WERI-Rb-1 (cell line): Measurements from ENCODE around the gene CYP2C9.

Source experiments
- DNase-seq: peaks from one replicate; pipeline ENCODE4 v3.0.0-alpha.2; 2020
- H3K27ac ChIP-seq: fragments of 250-450 bp; sonication (Bioruptor Pico); 2 replicates; pipeline ENCODE4 v1.5.1; 2020; ENCODE audit warnings: mild to moderate bottlenecking, moderate library complexity
- H3K27me3 ChIP-seq: fragments of 250-450 bp; sonication (Bioruptor Pico); 2 replicates; pipeline ENCODE4 v1.5.1; 2021; ENCODE audit warnings: mild to moderate bottlenecking, low read depth, moderate library complexity; ENCODE audit not compliant: insufficient read depth, severe bottlenecking
- H3K36me3 ChIP-seq: fragments of 250-450 bp; sonication (Bioruptor Pico); 2 replicates; pipeline ENCODE4 v1.5.1; 2020; ENCODE audit warnings: mild to moderate bottlenecking, moderate library complexity
- H3K4me3 ChIP-seq: 2 replicates; pipeline ENCODE4 v1.5.1; 2011; ENCODE audit warnings: low read depth, mild to moderate bottlenecking, control low read depth, low read length
- H3K9me3 ChIP-seq: fragments of 250-450 bp; sonication (Bioruptor Pico); 2 replicates; pipeline ENCODE4 v1.5.1; 2021; ENCODE audit warnings: mild to moderate bottlenecking, moderate library complexity; ENCODE audit not compliant: severe bottlenecking
- CTCF ChIP-seq: IDR thresholded peaks from 2 replicates; pipeline ENCODE4 v1.5.1; 2011; ENCODE audit warnings: low read depth, mild to moderate bottlenecking, control low read depth, inconsistent platforms, low read length

The CYP2C9 gene

GRCh38 chr10:95035332-95036295 lies 97.2 kb downstream of the CYP2C9 start:
- peaks cover 4% of the 10 kb centered on the region for H3K27me3 ChIP-seq
- no peak for DNase-seq
- H3K36me3 ChIP-seq, result no peaks in the 10 kb centered on the region
- no peaks in the 10 kb centered on the region for H3K9me3 ChIP-seq
- no peak for TF ChIP-seq CTCF
- no peak overlapping the region for H3K27ac ChIP-seq
- no peak overlapping the region for H3K4me3 ChIP-seq

DNA sequence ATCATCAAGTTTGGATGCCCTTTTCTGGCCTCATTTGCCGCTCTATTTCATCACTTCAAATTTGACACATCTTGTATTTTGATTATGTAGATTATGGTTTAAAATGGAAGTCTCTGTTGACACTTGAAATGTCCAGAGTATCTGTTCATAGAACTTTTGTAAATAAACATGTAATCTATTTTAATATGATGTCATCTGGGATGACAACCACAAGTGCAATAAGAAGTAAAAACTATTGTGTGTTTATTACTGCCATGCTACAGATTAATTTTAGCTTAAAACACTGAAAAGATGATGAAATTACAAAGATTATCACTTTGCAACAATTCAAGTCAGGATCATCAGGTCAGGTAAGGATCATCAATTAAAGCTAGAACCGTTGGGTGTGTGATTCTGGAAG lies 100.8 kb downstream of the CYP2C9 start:
- no peak for DNase-seq
- no peak overlapping the region for H3K27ac ChIP-seq
- TF ChIP-seq CTCF, result no peak
- no peak overlapping the region for H3K4me3 ChIP-seq
- no peaks in the 10 kb centered on the region for H3K36me3 ChIP-seq
- H3K27me3 ChIP-seq, result peaks cover 4% of the 10 kb centered on the region
- H3K9me3 ChIP-seq, result no peaks in the 10 kb centered on the region
